GM21717 (cell line): ENCODE results near the gene ZNF714.
"Not testable (repeated sequence)": the region's sequence is repeated elsewhere in the genome, so short reads cannot be mapped to it uniquely, and the experiment has no call there.

Experiments
- ATAC-seq: cut with Tn5 transposase; IDR thresholded peaks from one replicate; pipeline ENCODE4 v1.9.1; 2021; ENCODE audit warnings: mild to moderate bottlenecking, moderate library complexity; ENCODE audit not compliant: unreplicated experiment

Gene ZNF714

GRCh38 chr19:21130097-21130775 lies 48.2 kb downstream of the ZNF714 start:
- no peak for ATAC-seq

DNA sequence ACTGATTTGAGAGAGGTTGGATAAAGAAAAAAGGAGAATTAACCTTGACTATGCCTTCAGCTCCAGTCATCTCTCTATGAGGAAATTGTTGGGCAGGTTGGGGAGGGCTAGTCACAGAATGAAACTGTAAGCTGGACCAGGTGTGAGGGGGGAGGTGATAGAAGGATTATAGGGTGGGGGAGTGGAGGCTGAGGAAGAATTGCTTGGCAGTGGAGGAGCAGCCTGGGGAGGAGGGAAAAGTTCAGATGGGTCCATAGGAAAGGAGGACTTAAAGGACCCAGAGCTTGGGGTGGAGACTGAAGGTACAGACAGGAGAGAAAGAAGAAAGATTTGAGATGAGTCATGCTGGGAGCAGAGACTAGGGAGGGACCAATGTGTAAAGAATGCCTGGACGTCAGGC lies 51.6 kb downstream of the ZNF714 start:
- no peak for ATAC-seq

GRCh38 chr19:21134934-21135366 lies 52.9 kb downstream of the ZNF714 start:
- no peak for ATAC-seq

- no peak for ATAC-seq
These were observed 53.4 kb downstream of the ZNF714 start for GRCh38 chr19:21135433-21135832.

DNA sequence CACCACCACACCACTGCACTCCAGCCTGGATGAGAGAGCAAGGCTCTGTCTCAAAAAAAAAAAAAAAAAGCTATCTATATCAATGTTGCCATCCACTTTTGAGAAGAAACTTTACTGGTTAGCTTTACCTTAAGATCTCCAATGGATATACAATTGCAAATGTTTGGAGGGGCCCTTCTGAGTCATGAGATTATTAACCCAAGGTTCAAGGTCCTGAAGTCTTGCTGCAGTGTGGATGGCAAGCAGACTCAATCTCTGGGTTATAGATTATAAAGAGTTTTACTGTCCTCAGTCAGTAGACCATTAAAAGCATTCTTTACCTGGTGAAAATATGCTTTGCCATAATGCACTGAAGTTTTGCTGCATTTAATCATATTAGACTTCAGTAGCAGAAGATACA lies 56.1 kb downstream of the ZNF714 start:
- no peak for ATAC-seq

GRCh38 chr19:21141006-21141405 lies 59.0 kb downstream of the ZNF714 start:
- not testable (repeated sequence) for ATAC-seq

GRCh38 chr19:21141787-21142464 lies 59.9 kb downstream of the ZNF714 start, which contains the start of gene ZNF431:
TSS of gene ZNF431 (plus strand) at chr19:21142040. CDS start at chr19:21142184, 144 bp downstream.
- ATAC-seq, result peak; percentile 97

DNA sequence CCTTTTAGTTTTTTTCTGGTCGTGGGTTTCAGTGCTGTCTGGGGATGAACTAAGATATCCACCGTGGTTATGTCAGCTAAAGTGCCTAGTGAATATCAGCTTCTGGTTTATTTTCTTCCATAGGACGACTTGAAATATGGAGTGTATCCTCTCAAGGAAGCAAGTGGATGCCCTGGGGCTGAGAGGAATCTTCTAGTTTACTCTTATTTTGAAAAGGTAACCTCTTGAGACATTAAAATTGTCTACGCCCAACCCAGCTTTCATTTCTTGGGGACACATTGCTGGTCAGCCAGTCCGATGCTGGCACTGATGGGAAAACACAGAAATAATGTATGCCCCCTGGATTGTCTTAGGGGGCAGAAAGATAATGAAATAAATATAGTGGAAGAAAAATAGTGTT lies 61.4 kb downstream of the ZNF714 start:
- no peak for ATAC-seq

DNA sequence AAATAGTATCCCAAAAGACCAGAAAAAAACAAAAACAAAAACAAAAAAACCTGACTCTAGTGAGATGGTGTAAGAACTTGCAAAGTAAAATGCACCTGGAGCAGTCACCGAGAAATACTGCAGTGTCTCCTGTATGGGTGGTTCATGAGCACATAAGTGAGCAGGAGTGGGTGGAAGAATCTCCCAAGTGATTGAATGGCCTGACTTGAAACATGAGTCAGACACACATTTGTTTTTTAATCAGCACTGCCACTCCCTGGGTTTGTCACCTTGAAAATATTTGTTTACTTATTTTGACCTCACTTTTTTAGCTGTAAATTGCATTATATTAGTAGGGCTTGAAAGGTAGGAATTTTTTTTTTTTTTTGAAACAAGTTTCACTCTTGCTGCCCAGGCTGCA lies 61.9 kb downstream of the ZNF714 start:
- no peak for ATAC-seq

DNA sequence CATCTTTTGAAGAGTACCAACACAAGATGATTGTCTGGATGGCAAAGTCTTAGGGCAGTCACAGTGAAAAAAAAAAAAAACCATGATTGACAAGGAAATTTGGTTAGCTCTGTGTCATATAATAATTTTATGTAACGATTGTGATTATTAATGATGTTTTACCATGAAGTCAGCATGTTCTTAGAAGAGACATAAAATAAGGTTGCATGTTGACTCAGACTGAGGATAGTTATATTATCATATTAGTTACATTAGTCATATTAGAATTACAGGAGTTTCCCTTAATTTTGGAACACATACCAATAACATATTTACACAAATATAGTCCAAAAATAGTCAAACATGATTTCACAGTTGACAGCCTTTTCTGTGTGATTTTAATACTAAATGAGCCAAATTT lies 65.5 kb downstream of the ZNF714 start:
- ATAC-seq, result no peak

DNA sequence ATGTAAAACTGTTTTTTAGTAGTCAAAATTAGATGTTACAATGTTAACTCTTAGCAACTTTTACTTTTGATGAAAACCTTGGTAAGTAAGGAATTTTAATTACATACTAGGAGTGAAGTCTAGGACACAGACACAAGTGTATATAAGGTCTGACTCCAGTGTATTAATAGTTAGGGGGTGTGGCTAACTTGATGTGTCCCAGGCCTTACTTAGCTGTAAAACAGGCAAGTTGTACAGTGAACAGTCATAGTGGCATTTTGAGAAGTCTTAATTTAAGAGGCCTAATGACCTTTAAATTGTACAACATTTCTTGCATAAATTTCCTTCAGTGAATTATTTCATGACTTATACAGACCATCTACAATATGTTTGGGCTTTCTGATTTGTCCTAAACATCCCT lies 66.7 kb downstream of the ZNF714 start:
- ATAC-seq, result no peak

GRCh38 chr19:21149877-21150276 lies 67.9 kb downstream of the ZNF714 start:
- no peak for ATAC-seq

- ATAC-seq, result no peak
These were observed 69.5 kb downstream of the ZNF714 start for GRCh38 chr19:21151460-21151859.

GRCh38 chr19:21158523-21159135 lies 76.6 kb downstream of the ZNF714 start:
- ATAC-seq, result no peak

DNA sequence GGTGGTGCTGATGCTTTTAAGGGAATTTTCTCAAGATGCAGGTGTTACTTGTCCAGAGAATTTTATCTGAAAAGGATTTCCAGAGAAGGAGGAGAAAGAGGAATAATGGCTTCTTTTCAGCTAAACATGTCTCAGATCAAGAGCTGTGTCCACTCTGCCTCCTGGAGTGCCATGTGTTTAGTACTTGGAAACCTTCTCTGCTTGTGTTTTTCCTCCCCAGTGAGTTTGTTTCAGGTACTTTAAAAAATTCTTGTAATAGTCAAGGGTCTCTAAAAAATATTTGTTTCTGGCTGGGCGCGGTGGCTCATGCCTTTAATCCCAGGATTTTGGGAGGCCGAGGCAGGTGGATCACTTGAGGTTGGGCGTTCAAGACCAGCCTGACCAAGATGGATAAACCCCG lies 82.5 kb downstream of the ZNF714 start:
- no peak for ATAC-seq

DNA sequence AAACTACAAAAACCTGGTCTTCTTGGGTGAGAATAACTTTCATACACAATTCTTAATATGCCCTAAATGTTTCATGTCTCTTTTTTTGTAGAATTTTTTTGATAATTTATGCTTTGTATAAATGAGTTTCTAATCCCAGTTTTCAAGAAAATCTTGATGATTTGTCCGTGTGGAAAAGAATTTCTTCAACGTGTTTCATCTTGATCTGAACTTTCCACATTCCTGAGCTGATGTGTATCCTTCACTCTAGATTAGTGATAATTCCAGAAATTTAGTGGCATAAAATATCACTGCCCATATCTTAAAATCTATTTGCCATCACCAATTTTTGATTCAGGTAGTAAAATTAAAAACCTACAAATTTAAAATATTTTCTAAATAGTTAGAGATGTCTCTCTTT lies 84.4 kb downstream of the ZNF714 start:
- no peak for ATAC-seq
